ENCODE measurements around the gene DNAH9. TPM values are rescaled to one million over a fixed set of nuclear protein-coding genes. Genes with fewer than 3 reads are reported as not detected.

DNAH9 gene
- total RNA-seq, 4 donors from 2014 or later = 0.98 to 1.9 (median 1.5) TPM

GRCh38 chr17:11554042-11554441 lies 44.2 kb upstream of the DNAH9 start:
- DNase-seq (ENCODE audit: low spot score in 2 of 2) = no peak
- WGBS, 2 donors = 70 to 71% methylated on average over 1 of the region's 1 CpG
- Histone ChIP-seq H3K4me1 (peaks cover 0 to 5% (median 0%) of the 10 kb centered on the region in 4 donors), H3K9me3 (peaks cover 0 to 10% (median 0%) of the 10 kb centered on the region in 4 donors), H3K4me3 (no peak overlapping the region), H3K36me3 (peaks cover 0 to 18% (median 0%) of the 10 kb centered on the region in 3 donors), H3K27ac (no peak overlapping the region), H3K27me3 (no peaks in the 10 kb centered on the region)
- no peak for TF ChIP-seq CTCF (IDR thresholded peaks at IDR 0.05)
- no peak for TF ChIP-seq POLR2A (IDR thresholded peaks at IDR 0.05)
- no peak for TF ChIP-seq EP300 (IDR thresholded peaks at IDR 0.05)

- DNase-seq (ENCODE audit: low spot score in 2 of 2) = no peak
- Histone ChIP-seq H3K27me3 (no peaks in the 10 kb centered on the region), H3K36me3 (peaks cover 0 to 18% (median 0%) of the 10 kb centered on the region in 3 donors), H3K4me3 (no peak overlapping the region), H3K9me3 (peaks cover 0 to 10% (median 0%) of the 10 kb centered on the region in 4 donors), H3K27ac (no peak overlapping the region), H3K4me1 (peaks cover 0 to 5% (median 0%) of the 10 kb centered on the region in 4 donors)
- WGBS, 2 donors = 88 to 91% methylated on average over 5 of the region's 5 CpGs
- TF ChIP-seq EP300 (IDR thresholded peaks at IDR 0.05) (no peak), CTCF (IDR thresholded peaks at IDR 0.05) (no peak), POLR2A (IDR thresholded peaks at IDR 0.05) (no peak)
Observed at GRCh38 chr17:11554542-11554941, 43.7 kb upstream of the DNAH9 start.

- no peak for DNase-seq (ENCODE audit: low spot score in 2 of 2)
- WGBS, 2 donors = 82 to 84% methylated on average over 6 of the region's 6 CpGs
- TF ChIP-seq POLR2A (IDR thresholded peaks at IDR 0.05) (no peak), EP300 (IDR thresholded peaks at IDR 0.05) (no peak), CTCF (IDR thresholded peaks at IDR 0.05) (no peak)
- Histone ChIP-seq H3K36me3 (peaks cover 0 to 18% (median 0%) of the 10 kb centered on the region in 3 donors), H3K27ac (no peak overlapping the region), H3K9me3 (peaks cover 0 to 10% (median 0%) of the 10 kb centered on the region in 4 donors), H3K4me3 (no peak overlapping the region), H3K27me3 (no peaks in the 10 kb centered on the region), H3K4me1 (peaks cover 0 to 5% (median 0%) of the 10 kb centered on the region in 4 donors)
Observed at GRCh38 chr17:11555530-11555929, 42.7 kb upstream of the DNAH9 start.

GRCh38 chr17:11557727-11558452 lies 40.4 kb upstream of the DNAH9 start:
- Histone ChIP-seq H3K36me3 (peaks cover 0 to 18% (median 0%) of the 10 kb centered on the region in 3 donors), H3K4me3 (no peak overlapping the region), H3K4me1 (no peaks in the 10 kb centered on the region), H3K9me3 (peaks cover 0 to 10% (median 0%) of the 10 kb centered on the region in 4 donors), H3K27ac (no peak overlapping the region), H3K27me3 (no peaks in the 10 kb centered on the region)
- DNase-seq (ENCODE audit: low spot score in 2 of 2) = no peak
- 80 to 88% methylated on average over 40 to 44 of the region's 46 CpGs for WGBS, 2 donors
- TF ChIP-seq CTCF (IDR thresholded peaks at IDR 0.05) (no peak), EP300 (IDR thresholded peaks at IDR 0.05) (no peak), POLR2A (IDR thresholded peaks at IDR 0.05) (no peak)

- Histone ChIP-seq H3K4me1 (no peaks in the 10 kb centered on the region), H3K4me3 (no peak overlapping the region), H3K27ac (no peak overlapping the region), H3K36me3 (peaks cover 0 to 18% (median 0%) of the 10 kb centered on the region in 3 donors), H3K27me3 (no peaks in the 10 kb centered on the region), H3K9me3 (peaks cover 0 to 10% (median 0%) of the 10 kb centered on the region in 4 donors)
- no peak for TF ChIP-seq CTCF (IDR thresholded peaks at IDR 0.05)
- TF ChIP-seq EP300 (IDR thresholded peaks at IDR 0.05) = no peak
- no peak for TF ChIP-seq POLR2A (IDR thresholded peaks at IDR 0.05)
- 84 to 88% methylated on average over 10 of the region's 10 CpGs for WGBS, 2 donors
- DNase-seq (ENCODE audit: low spot score in 2 of 2) = no peak
Observed at GRCh38 chr17:11558681-11559234, 39.5 kb upstream of the DNAH9 start.
